ENCODE results near the gene ACTG2. TPM values are rescaled to one million over a fixed set of nuclear protein-coding genes. Genes with fewer than 3 reads are reported as not detected.
A peak's percentile ranks its signal among the peaks of the same experiment; 100 is the strongest.

Gene ACTG2
- total RNA-seq (2021; fragmentation: NEBNext Ultra II Directional; extraction: Animal tissue kit (Norgen Biotek cat#: 25700)) = 1 to 10 TPM in 4 of 6 experiments, under 1 TPM in 2; 0.17 to 2.3 (median 2.1) TPM
- long read RNA-seq = 0 reads

- no peak for DNase-seq
- peaks cover 25% of the 10 kb centered on the region for H3K4me1 Mint-ChIP-seq (ENCODE audit: low read depth)
Observed at GRCh38 chr2:73892631-73893329, at the start of gene ACTG2. ACTG2 (plus strand) TSS chr2:73893008; CDS start chr2:73901312, 8,304 bp downstream.

GRCh38 chr2:73844087-73844486 is 48.7 kb upstream of the ACTG2 start:
- peaks cover 11% of the 10 kb centered on the region for H3K4me1 Mint-ChIP-seq (ENCODE audit: low read depth)
- no peak for TF ChIP-seq CTCF (IDR thresholded peaks at IDR 0.05)
- no peak overlapping the region for H3K4me3 Mint-ChIP-seq
- H3K36me3 Mint-ChIP-seq (ENCODE audit: low read depth) = peaks cover 20% of the 10 kb centered on the region
- no peaks in the 10 kb centered on the region for H3K27me3 Mint-ChIP-seq (ENCODE audit: insufficient read depth)
- no peak overlapping the region for H3K27ac Mint-ChIP-seq
- no peaks in the 10 kb centered on the region for H3K9me3 Mint-ChIP-seq
- DNase-seq = no peak

More at GRCh38 chr2:73892631-73893329, at the start of gene ACTG2:
- Mint-ChIP-seq H3K27me3 (ENCODE audit: insufficient read depth) (peaks cover 48% of the 10 kb centered on the region), H3K4me3 (no peak within 1 kb of the TSS), H3K36me3 (ENCODE audit: low read depth) (no peaks in the 10 kb centered on the region), H3K27ac (no peak within 1 kb of the TSS), H3K9me3 (no peaks in the 10 kb centered on the region)
- TF ChIP-seq CTCF (IDR thresholded peaks at IDR 0.05) = no peak

- TF ChIP-seq CTCF (IDR thresholded peaks at IDR 0.05) = no peak
- Mint-ChIP-seq H3K36me3 (ENCODE audit: low read depth) (peaks cover 31% of the 10 kb centered on the region), H3K4me3 (no peak overlapping the region), H3K27ac (no peak overlapping the region), H3K27me3 (ENCODE audit: insufficient read depth) (no peaks in the 10 kb centered on the region), H3K9me3 (no peaks in the 10 kb centered on the region), H3K4me1 (ENCODE audit: low read depth) (no peaks in the 10 kb centered on the region; the same call in 1 of the 2 replicates)
- no peak for DNase-seq
Observed at GRCh38 chr2:73850009-73850408, 42.8 kb upstream of the ACTG2 start.

GRCh38 chr2:73851274-73851673 is 41.5 kb upstream of the ACTG2 start:
- no peak overlapping the region; the same call in 1 of the 2 replicates for H3K27ac Mint-ChIP-seq
- H3K36me3 Mint-ChIP-seq (ENCODE audit: low read depth) = peaks cover 27% of the 10 kb centered on the region
- no peak overlapping the region; the same call in 1 of the 2 replicates for H3K4me3 Mint-ChIP-seq
- TF ChIP-seq CTCF (IDR thresholded peaks at IDR 0.05) = peak; percentile 35; the same call in 1 of the 2 replicates
- peaks cover 12% of the 10 kb centered on the region for H3K4me1 Mint-ChIP-seq (ENCODE audit: low read depth)
- H3K27me3 Mint-ChIP-seq (ENCODE audit: insufficient read depth) = no peaks in the 10 kb centered on the region
- DNase-seq = no peak
- H3K9me3 Mint-ChIP-seq = no peaks in the 10 kb centered on the region

GRCh38 chr2:73852020-73852419 is 40.8 kb upstream of the ACTG2 start:
- peak; percentile 65 for DNase-seq
- H3K4me3 Mint-ChIP-seq = no peak overlapping the region
- peaks cover 20% of the 10 kb centered on the region for H3K36me3 Mint-ChIP-seq (ENCODE audit: low read depth)

More at GRCh38 chr2:73852020-73852419, 40.8 kb upstream of the ACTG2 start:
- no peak for TF ChIP-seq CTCF (IDR thresholded peaks at IDR 0.05)
- H3K27ac Mint-ChIP-seq = no peak overlapping the region
- H3K27me3 Mint-ChIP-seq (ENCODE audit: insufficient read depth) = peaks cover 2% of the 10 kb centered on the region
- peaks cover 19% of the 10 kb centered on the region for H3K4me1 Mint-ChIP-seq (ENCODE audit: low read depth)
- no peaks in the 10 kb centered on the region for H3K9me3 Mint-ChIP-seq

Data from HFFc6 (cell line).